ENCODE measurements around the gene FSIP1. TPM values are rescaled to one million over a fixed set of nuclear protein-coding genes. Genes with fewer than 3 reads are reported as not detected.

FSIP1 gene
- total RNA-seq, 2 donors from 2014 or later: 4.1 to 5.3 TPM

GRCh38 chr15:39667382-39668127 lies 115.1 kb downstream of the FSIP1 start:
- Histone ChIP-seq H3K4me3 (no peak overlapping the region), H3K36me3 (no peaks in the 10 kb centered on the region), H3K27ac (no peak overlapping the region), H3K27me3 (no peaks in the 10 kb centered on the region), H3K9ac (ENCODE audit: low read depth in 2 of 2, low read length in 2 of 2) (no peak overlapping the region), H3K4me1 (no peaks in the 10 kb centered on the region), H3K9me3 (no peaks in the 10 kb centered on the region)
- no peak for TF ChIP-seq CTCF (IDR thresholded peaks at IDR 0.05)
- intact Hi-C loops (cut with DNase I): no loop called here
- no peak for DNase-seq

GRCh38 chr15:39666677-39667076 lies 116.0 kb downstream of the FSIP1 start:
- H3K4me1 ChIP-seq: no peaks in the 10 kb centered on the region
- no peaks in the 10 kb centered on the region for H3K27me3 ChIP-seq
- DNase-seq: no peak
- H3K9me3 ChIP-seq: no peaks in the 10 kb centered on the region
- no peak overlapping the region for H3K9ac ChIP-seq (ENCODE audit: low read depth in 2 of 2, low read length in 2 of 2)
- TF ChIP-seq CTCF (IDR thresholded peaks at IDR 0.05): no peak
- H3K27ac ChIP-seq: no peak overlapping the region
- no peaks in the 10 kb centered on the region for H3K36me3 ChIP-seq
- no peak overlapping the region for H3K4me3 ChIP-seq
- intact Hi-C loops (cut with DNase I): no loop called here

- H3K4me3 ChIP-seq: no peak overlapping the region
- H3K9me3 ChIP-seq: no peaks in the 10 kb centered on the region
- H3K4me1 ChIP-seq: no peaks in the 10 kb centered on the region
- no peaks in the 10 kb centered on the region for H3K36me3 ChIP-seq
- H3K9ac ChIP-seq (ENCODE audit: low read depth in 2 of 2, low read length in 2 of 2): no peak overlapping the region
- no peak for DNase-seq
- no peaks in the 10 kb centered on the region for H3K27me3 ChIP-seq
- no peak for TF ChIP-seq CTCF (IDR thresholded peaks at IDR 0.05)
- no peak overlapping the region for H3K27ac ChIP-seq
- intact Hi-C loops (cut with DNase I): no loop called here
Observed at GRCh38 chr15:39665629-39666250, 116.9 kb downstream of the FSIP1 start.

GRCh38 chr15:39663704-39664250 lies 118.9 kb downstream of the FSIP1 start:
- no peak for DNase-seq
- no peak overlapping the region for H3K4me3 ChIP-seq
- no peaks in the 10 kb centered on the region for H3K36me3 ChIP-seq
- intact Hi-C loops (cut with DNase I): no loop called here
- no peaks in the 10 kb centered on the region for H3K27me3 ChIP-seq
- H3K4me1 ChIP-seq: no peaks in the 10 kb centered on the region
- H3K27ac ChIP-seq: no peak overlapping the region
- no peak overlapping the region for H3K9ac ChIP-seq (ENCODE audit: low read depth in 2 of 2, low read length in 2 of 2)
- H3K9me3 ChIP-seq: no peaks in the 10 kb centered on the region
- TF ChIP-seq CTCF (IDR thresholded peaks at IDR 0.05): no peak

- no peak for DNase-seq
- Histone ChIP-seq H3K4me1 (no peaks in the 10 kb centered on the region), H3K36me3 (no peaks in the 10 kb centered on the region), H3K4me3 (no peak overlapping the region), H3K27ac (no peak overlapping the region), H3K27me3 (no peaks in the 10 kb centered on the region), H3K9ac (ENCODE audit: low read depth in 2 of 2, low read length in 2 of 2) (no peak overlapping the region), H3K9me3 (no peaks in the 10 kb centered on the region)
- no peak for TF ChIP-seq CTCF (IDR thresholded peaks at IDR 0.05)
- intact Hi-C loops (cut with DNase I): no loop called here
Observed at GRCh38 chr15:39661776-39662175, 120.9 kb downstream of the FSIP1 start.

All from colonic mucosa (tissue), 4 donors.